ENCODE results near the gene PDSS2. TPM values are rescaled to one million over a fixed set of nuclear protein-coding genes. Genes with fewer than 3 reads are reported as not detected.

Gene PDSS2
- total RNA-seq, 2 donors from 2014 or later = 8.2 to 13.7 TPM

- peaks cover 2% of the 10 kb centered on the region for H3K4me1 Mint-ChIP-seq
- Histone ChIP-seq H3K36me3 (ENCODE audit: control insufficient read depth, insufficient read depth, low read length) (no peaks in the 10 kb centered on the region), H3K27me3 (ENCODE audit: control insufficient read depth, insufficient read depth, low read length, poor library complexity, severe bottlenecking) (no peaks in the 10 kb centered on the region), H3K9me3 (ENCODE audit: control insufficient read depth, low read length) (peaks cover 16% of the 10 kb centered on the region), H3K4me1 (ENCODE audit: control insufficient read depth, insufficient read depth, low read length) (no peaks in the 10 kb centered on the region), H3K27ac (ENCODE audit: low read depth, low read length) (no peak overlapping the region), H3K4me3 (ENCODE audit: low read length) (no peak overlapping the region), H3K9ac (ENCODE audit: extremely low read depth, low read length, poor library complexity, severe bottlenecking) (no peak overlapping the region)
- peaks cover 16% of the 10 kb centered on the region for H3K36me3 Mint-ChIP-seq (ENCODE audit: low read depth)
- peaks cover 25% of the 10 kb centered on the region for H3K9me3 Mint-ChIP-seq
- no peak overlapping the region for H3K4me3 Mint-ChIP-seq
- WGBS, 2 experiments (ENCODE audit: insufficient coverage in 1 of 2, insufficient read length in 1 of 2) = 82% methylated on average over 4 of the region's 5 CpGs; no CpG with 5 or more reads in 1 of the 2 experiments
- no peak for TF ChIP-seq CTCF (conservative IDR thresholded peaks at IDR 0.05)
- no peaks in the 10 kb centered on the region for H3K27me3 Mint-ChIP-seq (ENCODE audit: insufficient read depth)
- H3K27ac Mint-ChIP-seq = no peak overlapping the region
- no peak for DNase-seq
Observed at GRCh38 chr6:107421696-107422256, 37.6 kb downstream of the PDSS2 start.

GRCh38 chr6:107419733-107420132 is 39.6 kb downstream of the PDSS2 start:
- Mint-ChIP-seq H3K4me3 (no peak overlapping the region), H3K27ac (no peak overlapping the region), H3K27me3 (ENCODE audit: insufficient read depth) (no peaks in the 10 kb centered on the region), H3K4me1 (peaks cover 2% of the 10 kb centered on the region), H3K36me3 (ENCODE audit: low read depth) (peaks cover 6% of the 10 kb centered on the region), H3K9me3 (peaks cover 4% of the 10 kb centered on the region)
- H3K27me3 ChIP-seq (ENCODE audit: control insufficient read depth, insufficient read depth, low read length, poor library complexity, severe bottlenecking) = no peaks in the 10 kb centered on the region
- H3K4me3 ChIP-seq (ENCODE audit: low read length) = no peak overlapping the region
- no peak for DNase-seq
- H3K27ac ChIP-seq (ENCODE audit: low read depth, low read length) = no peak overlapping the region
- WGBS, 2 experiments (ENCODE audit: insufficient coverage in 1 of 2, insufficient read length in 1 of 2) = 97% methylated on average over 2 of the region's 2 CpGs; no CpG with 5 or more reads in 1 of the 2 experiments
- H3K4me1 ChIP-seq (ENCODE audit: control insufficient read depth, insufficient read depth, low read length) = no peaks in the 10 kb centered on the region
- H3K9ac ChIP-seq (ENCODE audit: extremely low read depth, low read length, poor library complexity, severe bottlenecking) = no peak overlapping the region
- H3K9me3 ChIP-seq (ENCODE audit: control insufficient read depth, low read length) = peaks cover 5% of the 10 kb centered on the region
- no peaks in the 10 kb centered on the region for H3K36me3 ChIP-seq (ENCODE audit: control insufficient read depth, insufficient read depth, low read length)
- no peak for TF ChIP-seq CTCF (conservative IDR thresholded peaks at IDR 0.05)

GRCh38 chr6:107418118-107418517 is 41.2 kb downstream of the PDSS2 start:
- no peaks in the 10 kb centered on the region for H3K36me3 ChIP-seq (ENCODE audit: control insufficient read depth, insufficient read depth, low read length)
- no peaks in the 10 kb centered on the region for H3K4me1 ChIP-seq (ENCODE audit: control insufficient read depth, insufficient read depth, low read length)
- Mint-ChIP-seq H3K9me3 (no peaks in the 10 kb centered on the region), H3K4me3 (no peak overlapping the region), H3K4me1 (peaks cover 2% of the 10 kb centered on the region), H3K36me3 (ENCODE audit: low read depth) (no peaks in the 10 kb centered on the region), H3K27me3 (ENCODE audit: insufficient read depth) (no peaks in the 10 kb centered on the region), H3K27ac (no peak overlapping the region)
- DNase-seq = peak; percentile 63
- H3K27ac ChIP-seq (ENCODE audit: low read depth, low read length) = no peak overlapping the region
- TF ChIP-seq CTCF (conservative IDR thresholded peaks at IDR 0.05) = peak; percentile 82
- no peaks in the 10 kb centered on the region for H3K27me3 ChIP-seq (ENCODE audit: control insufficient read depth, insufficient read depth, low read length, poor library complexity, severe bottlenecking)
- no peak overlapping the region for H3K9ac ChIP-seq (ENCODE audit: extremely low read depth, low read length, poor library complexity, severe bottlenecking)
- WGBS, 2 experiments (ENCODE audit: insufficient coverage in 1 of 2, insufficient read length in 1 of 2) = 86 to 100% methylated on average over 1 of the region's 1 CpG
- H3K9me3 ChIP-seq (ENCODE audit: control insufficient read depth, low read length) = no peaks in the 10 kb centered on the region
- H3K4me3 ChIP-seq (ENCODE audit: low read length) = no peak overlapping the region
